ES-I3 (cell line): ENCODE measurements around the gene OR1E2.
A peak's percentile ranks its signal among the peaks of the same experiment; 100 is the strongest.
"Not testable (repeated sequence)": the region's sequence is repeated elsewhere in the genome, so short reads cannot be mapped to it uniquely, and the experiment has no call there.

Experiments
- H3K36me3 ChIP-seq: 2 replicates; pipeline ENCODE4 v1.6.1; 2013; ENCODE audit warnings: mild to moderate bottlenecking, low read length, control low read depth, moderate library complexity; ENCODE audit not compliant: insufficient read depth
- H3K4me1 ChIP-seq: 2 replicates; pipeline ENCODE4 v1.6.1; 2013; ENCODE audit warnings: mild to moderate bottlenecking, control low read depth, low read length; ENCODE audit not compliant: insufficient read depth
- H3K9ac ChIP-seq: 2 replicates; pipeline ENCODE4 v1.6.1; 2013; ENCODE audit warnings: low read depth, mild to moderate bottlenecking, low read length, moderate library complexity
- H3K9me3 ChIP-seq: 2 replicates; pipeline ENCODE4 v1.6.1; 2013; ENCODE audit warnings: mild to moderate bottlenecking, low read length, moderate library complexity; ENCODE audit not compliant: control insufficient read depth, insufficient read depth

Gene OR1E2

DNA sequence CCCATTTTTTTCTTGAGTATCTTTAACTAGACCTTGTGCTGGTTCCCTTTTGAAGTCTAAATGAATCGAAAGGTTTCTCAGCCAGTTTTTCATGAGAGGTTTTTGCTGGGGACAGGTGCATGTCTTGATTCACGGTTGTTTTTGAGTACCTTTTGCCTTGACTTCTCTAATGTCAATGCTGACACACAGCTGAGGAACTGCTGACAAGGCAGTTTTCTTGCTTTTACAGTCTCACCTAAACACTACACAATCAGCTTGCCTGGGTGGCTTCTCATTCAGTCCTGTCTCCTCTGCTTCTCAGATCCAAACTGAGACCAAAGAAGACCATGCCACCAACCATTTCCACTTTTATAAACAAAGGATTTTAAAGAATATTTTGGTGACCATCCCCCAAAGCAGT, 15.4 kb downstream of the OR1E2 start:
- Histone ChIP-seq H3K4me1 (no peaks in the 10 kb centered on the region), H3K9ac (no peak overlapping the region), H3K36me3 (no peaks in the 10 kb centered on the region), H3K9me3 (no peaks in the 10 kb centered on the region)

GRCh38 chr17:3415610-3416009, 18.0 kb downstream of the OR1E2 start:
- no peak overlapping the region for H3K9ac ChIP-seq
- no peaks in the 10 kb centered on the region for H3K9me3 ChIP-seq
- no peaks in the 10 kb centered on the region for H3K36me3 ChIP-seq
- no peaks in the 10 kb centered on the region for H3K4me1 ChIP-seq

DNA sequence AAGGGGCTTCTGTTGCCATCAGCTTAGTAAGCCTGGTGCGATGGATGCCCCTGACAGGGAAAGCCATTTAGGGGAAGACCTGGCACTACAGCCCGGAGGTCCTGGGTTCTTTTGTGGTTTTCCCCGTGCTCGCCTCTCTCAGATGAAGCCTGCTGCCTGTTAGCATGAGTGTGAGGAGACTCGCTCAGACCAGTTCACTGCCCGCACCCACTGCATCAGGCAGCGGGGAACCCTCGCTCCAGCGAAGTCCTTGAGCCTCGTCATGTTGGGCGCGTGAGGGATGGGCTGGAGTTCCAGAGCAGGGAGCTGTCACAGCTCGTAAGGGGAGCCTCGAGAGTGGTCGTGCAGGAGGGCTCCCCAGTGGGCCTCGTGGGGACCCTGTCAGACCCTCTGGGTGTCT, 21.4 kb downstream of the OR1E2 start:
- not testable (repeated sequence) for H3K4me1 ChIP-seq, H3K9me3 ChIP-seq

GRCh38 chr17:3411070-3411469, 22.6 kb downstream of the OR1E2 start, which contains the start of gene OR3A3:
OR3A3 (plus strand) TSS chr17:3411370.
- H3K9ac ChIP-seq, result no peak within 1 kb of the TSS
- H3K9me3 ChIP-seq, result no peaks in the 10 kb centered on the region
- no peaks in the 10 kb centered on the region for H3K4me1 ChIP-seq
- H3K36me3 ChIP-seq, result no peaks in the 10 kb centered on the region

More for the DNA sequence above, 21.4 kb downstream of the OR1E2 start:
- H3K9ac ChIP-seq, H3K36me3 ChIP-seq: not testable (repeated sequence)

DNA sequence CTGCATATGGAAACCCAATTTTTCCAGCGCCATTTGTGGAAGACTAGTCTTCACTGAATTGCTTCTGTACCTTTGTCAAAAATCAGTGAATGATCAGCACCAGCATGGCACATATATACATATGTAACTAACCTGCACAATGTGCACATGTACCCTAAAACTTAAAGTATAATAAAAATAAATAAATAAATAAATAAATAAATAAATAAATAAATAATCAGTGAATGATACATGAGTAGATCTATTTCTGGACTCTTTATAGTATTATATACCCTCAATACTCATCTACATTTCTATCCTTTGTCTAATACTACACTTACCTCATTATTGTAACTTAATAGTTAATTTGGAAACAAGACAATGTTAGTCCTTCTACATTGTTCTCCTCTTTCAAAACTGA, 29.8 kb downstream of the OR1E2 start:
- H3K36me3 ChIP-seq, H3K9ac ChIP-seq, H3K9me3 ChIP-seq, H3K4me1 ChIP-seq: not testable (repeated sequence)

DNA sequence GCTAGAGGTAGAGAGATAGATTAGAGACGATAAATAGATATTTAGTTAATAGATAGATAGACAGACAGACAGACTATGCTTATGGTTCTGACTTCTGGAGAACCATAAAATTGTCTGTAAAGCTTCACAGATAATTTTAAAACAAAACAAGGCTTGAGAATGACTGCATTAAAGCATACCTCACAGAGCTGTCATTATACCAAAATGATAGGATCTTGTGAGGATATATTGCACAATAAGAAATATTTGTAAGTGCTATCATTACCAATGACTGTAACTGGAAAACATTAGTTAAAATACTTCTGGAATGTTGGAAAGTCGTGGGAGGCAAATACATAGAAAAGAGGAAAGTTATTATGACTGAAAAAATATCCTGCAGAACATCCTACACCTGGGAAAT, 31.9 kb downstream of the OR1E2 start:
- Histone ChIP-seq H3K36me3 (no peaks in the 10 kb centered on the region), H3K9me3 (no peaks in the 10 kb centered on the region), H3K4me1 (no peaks in the 10 kb centered on the region), H3K9ac (no peak overlapping the region)

- no peaks in the 10 kb centered on the region for H3K4me1 ChIP-seq
- H3K9me3 ChIP-seq, result no peaks in the 10 kb centered on the region
- H3K36me3 ChIP-seq, result no peaks in the 10 kb centered on the region
- no peak overlapping the region for H3K9ac ChIP-seq
Observed at GRCh38 chr17:3400055-3400454, 33.6 kb downstream of the OR1E2 start.

DNA sequence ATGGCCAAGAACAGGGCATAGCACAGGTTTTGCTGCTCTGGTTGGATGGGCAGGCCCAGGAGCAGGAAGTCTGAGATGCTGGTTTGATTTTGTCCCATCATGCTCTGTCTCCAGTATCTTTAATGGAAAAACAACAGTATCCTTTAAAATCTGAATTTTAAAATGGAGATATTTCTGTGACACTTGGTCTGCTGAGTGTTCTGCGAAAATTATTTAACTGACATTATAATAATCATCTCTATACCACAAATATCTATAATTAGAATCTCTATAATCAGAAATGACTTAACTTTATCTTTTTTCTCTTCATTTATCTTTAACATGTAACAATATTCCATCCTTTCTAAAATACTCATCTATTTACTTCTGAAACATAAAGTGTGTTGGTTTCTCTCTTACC, 35.3 kb downstream of the OR1E2 start, which contains the start of gene OR1E1:
Gene OR1E1, minus strand, starts transcription at position 101 of the 400 bp plus-strand sequence. Its CDS starts 0 bp downstream, at position 101.
- no peaks in the 10 kb centered on the region for H3K9me3 ChIP-seq

DNA sequence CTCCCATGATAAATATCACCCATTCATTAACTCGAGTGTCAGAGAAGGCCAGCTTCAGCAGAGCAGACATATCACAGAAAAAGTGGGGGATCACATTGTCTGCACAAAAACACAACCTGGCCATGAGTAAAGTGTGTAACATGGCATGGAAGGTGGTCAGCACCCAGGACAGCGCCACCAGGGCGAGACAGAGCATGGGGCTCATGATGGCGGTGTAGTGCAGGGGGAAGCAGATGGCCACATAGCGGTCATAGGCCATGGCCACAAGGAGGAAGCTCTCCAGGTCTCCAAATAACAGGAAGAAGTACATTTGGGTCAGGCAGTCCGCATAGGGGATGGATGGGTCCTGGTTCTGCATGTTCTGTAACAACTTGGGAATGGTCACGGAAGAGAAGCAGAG, 35.8 kb downstream of the OR1E2 start:
- H3K36me3 ChIP-seq, H3K9me3 ChIP-seq, H3K9ac ChIP-seq, H3K4me1 ChIP-seq: not testable (repeated sequence)

More for the DNA sequence above, 35.3 kb downstream of the OR1E2 start, which contains the start of gene OR1E1:
- no peaks in the 10 kb centered on the region for H3K36me3 ChIP-seq
- no peaks in the 10 kb centered on the region for H3K4me1 ChIP-seq
- H3K9ac ChIP-seq, result no peak within 1 kb of the TSS

- Histone ChIP-seq H3K4me1 (no peaks in the 10 kb centered on the region), H3K9ac (no peak overlapping the region), H3K9me3 (no peaks in the 10 kb centered on the region), H3K36me3 (no peaks in the 10 kb centered on the region)
Observed at GRCh38 chr17:3389791-3390190, 43.9 kb downstream of the OR1E2 start.

DNA sequence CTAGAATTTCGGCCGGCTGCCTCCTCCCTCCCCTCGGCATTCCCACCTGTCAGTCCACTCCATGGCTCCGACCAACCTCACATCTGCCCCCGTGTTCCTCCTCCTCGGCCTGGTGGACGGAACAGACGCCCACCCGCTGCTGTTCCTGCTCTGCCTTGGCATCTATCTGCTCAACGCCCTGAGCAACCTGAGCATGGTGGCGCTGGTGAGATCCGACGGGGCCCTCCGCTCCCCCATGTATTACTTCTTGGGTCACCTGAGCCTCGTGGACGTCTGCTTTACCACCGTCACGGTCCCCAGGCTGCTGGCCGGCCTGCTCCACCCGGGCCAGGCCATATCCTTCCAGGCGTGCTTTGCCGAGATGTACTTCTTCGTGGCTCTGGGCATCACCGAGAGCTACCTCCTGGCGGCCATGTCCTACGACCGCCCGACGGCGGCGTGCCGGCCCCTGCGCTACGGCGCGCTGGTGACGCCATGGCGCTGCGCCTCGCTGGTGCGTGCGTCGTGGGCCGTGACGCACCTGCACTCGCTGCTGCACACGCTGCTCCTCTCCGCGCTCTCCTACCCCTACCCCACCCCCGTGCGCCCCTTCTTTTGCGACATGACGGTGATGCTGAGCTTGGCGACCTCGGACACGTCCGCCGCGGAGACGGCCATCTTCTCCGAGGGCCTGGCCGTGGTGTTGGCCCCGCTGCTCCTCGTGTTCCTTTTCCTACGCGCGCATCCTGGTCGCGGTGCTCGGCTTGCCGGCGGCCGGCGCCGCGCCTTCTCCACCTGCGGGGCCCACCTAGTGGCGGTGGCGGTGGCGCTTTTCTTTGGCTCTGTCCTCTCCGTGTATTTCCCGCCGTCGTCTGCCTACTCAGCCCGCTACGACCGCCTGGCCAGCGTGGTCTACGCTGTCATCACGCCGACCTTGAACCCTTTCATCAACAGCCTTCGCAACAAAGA, 47.5 kb downstream of the OR1E2 start, which contains the start of gene OR3A2:
Gene OR3A2, minus strand, starts transcription at position 440 of the 948 bp plus-strand sequence.
- Histone ChIP-seq H3K4me1 (no peaks in the 10 kb centered on the region), H3K9me3 (no peaks in the 10 kb centered on the region), H3K36me3 (no peaks in the 10 kb centered on the region), H3K9ac (peak within 1 kb of the TSS; percentile 54)
